RCC 7860 (cell line): ENCODE measurements around the gene ASMTL.
"Not testable (repeated sequence)": the region's sequence is repeated elsewhere in the genome, so short reads cannot be mapped to it uniquely, and the experiment has no call there.

Source experiments
- DNase-seq: peaks from one replicate; pipeline ENCODE4 v3.0.0-alpha.2; 2015; ENCODE audit warnings: low spot score
- FAIRE-seq: peaks from 2 replicates; lab custom pipeline; 2012; peaks lifted over from hg19 to GRCh38; lab: Jason Lieb, UNC

Gene ASMTL

GRCh38 chrX:1411326-1411725 is 41.4 kb downstream of the ASMTL start:
- DNase-seq (no peak), FAIRE-seq (no peak)

GRCh38 chrX:1407035-1407434 is 45.7 kb downstream of the ASMTL start:
- no peak for DNase-seq
- no peak for FAIRE-seq

- not testable (repeated sequence) for DNase-seq, FAIRE-seq
Measured at GRCh38 chrX:1405769-1406168, 46.9 kb downstream of the ASMTL start.

- not testable (repeated sequence) for FAIRE-seq, DNase-seq
Measured at GRCh38 chrX:1403867-1404266, 48.8 kb downstream of the ASMTL start.

GRCh38 chrX:1403228-1403627 is 49.5 kb downstream of the ASMTL start:
- DNase-seq: no peak
- no peak for FAIRE-seq

GRCh38 chrX:1401611-1402430 is 50.9 kb downstream of the ASMTL start:
- DNase-seq: no peak
- no peak for FAIRE-seq

- FAIRE-seq (no peak), DNase-seq (no peak)
Measured at GRCh38 chrX:1400742-1401471, 51.8 kb downstream of the ASMTL start.

- DNase-seq (no peak), FAIRE-seq (no peak)
Measured at GRCh38 chrX:1400049-1400448, 52.7 kb downstream of the ASMTL start.

- no peak for DNase-seq
- no peak for FAIRE-seq
Measured at GRCh38 chrX:1398431-1399340, 54.0 kb downstream of the ASMTL start.

GRCh38 chrX:1397441-1398270 is 55.1 kb downstream of the ASMTL start:
- no peak for DNase-seq
- no peak for FAIRE-seq

GRCh38 chrX:1397001-1397400 is 55.7 kb downstream of the ASMTL start:
- DNase-seq (no peak), FAIRE-seq (no peak)

GRCh38 chrX:1395646-1396216 is 57.0 kb downstream of the ASMTL start:
- no peak for FAIRE-seq
- no peak for DNase-seq

- FAIRE-seq (no peak), DNase-seq (no peak)
Measured at GRCh38 chrX:1394731-1395501, 57.8 kb downstream of the ASMTL start.

GRCh38 chrX:1393871-1394615 is 58.7 kb downstream of the ASMTL start:
- no peak for FAIRE-seq
- no peak for DNase-seq

GRCh38 chrX:1392376-1393068 is 60.2 kb downstream of the ASMTL start:
- FAIRE-seq (no peak), DNase-seq (peak; percentile 25)

GRCh38 chrX:1391707-1392375 is 60.9 kb downstream of the ASMTL start, which contains the start of gene SLC25A6:
Gene SLC25A6 (minus strand): TSS chrX:1392113. CDS start chrX:1392009, 104 bp downstream.
- FAIRE-seq: peak; percentile 24
- peak; percentile 95 for DNase-seq

- DNase-seq (no peak), FAIRE-seq (no peak)
Measured at GRCh38 chrX:1391370-1391706, 61.4 kb downstream of the ASMTL start.
